ENCODE data around the gene DIDO1. TPM values are rescaled to one million over a fixed set of nuclear protein-coding genes. Genes with fewer than 3 reads are reported as not detected.
A peak's percentile ranks its signal among the peaks of the same experiment; 100 is the strongest.

Gene DIDO1
- total and polyA plus RNA-seq, 12 donors: 19.0 to 51.3 (median 37.3) TPM

GRCh38 chr20:62887152-62887859 is 39.0 kb downstream of the DIDO1 start:
- Histone ChIP-seq H3K4me1 (replicated peaks in 1 of 2) (peaks cover 10 to 14% of the 10 kb centered on the region in 2 donors), H3K27me3 (no peaks in the 10 kb centered on the region), H3K9me3 (replicated peaks in 1 of 3) (no peaks in the 10 kb centered on the region), H3K4me3 (no peak overlapping the region), H3K27ac (peak overlapping the region; percentile 36 to 91 (median 48)), H3K36me3 (replicated peaks in 1 of 2) (peaks cover 0 to 58% of the 10 kb centered on the region in 2 donors)
- 31 to 36% (median 34%) methylated on average over 7 to 13 of the region's 13 CpGs for WGBS, 4 donors
- peak; percentile 83 to 97 (median 95) for DNase-seq
- no peak for TF ChIP-seq POLR2A (IDR thresholded peaks at IDR 0.05)
- TF ChIP-seq, protein P1, sequence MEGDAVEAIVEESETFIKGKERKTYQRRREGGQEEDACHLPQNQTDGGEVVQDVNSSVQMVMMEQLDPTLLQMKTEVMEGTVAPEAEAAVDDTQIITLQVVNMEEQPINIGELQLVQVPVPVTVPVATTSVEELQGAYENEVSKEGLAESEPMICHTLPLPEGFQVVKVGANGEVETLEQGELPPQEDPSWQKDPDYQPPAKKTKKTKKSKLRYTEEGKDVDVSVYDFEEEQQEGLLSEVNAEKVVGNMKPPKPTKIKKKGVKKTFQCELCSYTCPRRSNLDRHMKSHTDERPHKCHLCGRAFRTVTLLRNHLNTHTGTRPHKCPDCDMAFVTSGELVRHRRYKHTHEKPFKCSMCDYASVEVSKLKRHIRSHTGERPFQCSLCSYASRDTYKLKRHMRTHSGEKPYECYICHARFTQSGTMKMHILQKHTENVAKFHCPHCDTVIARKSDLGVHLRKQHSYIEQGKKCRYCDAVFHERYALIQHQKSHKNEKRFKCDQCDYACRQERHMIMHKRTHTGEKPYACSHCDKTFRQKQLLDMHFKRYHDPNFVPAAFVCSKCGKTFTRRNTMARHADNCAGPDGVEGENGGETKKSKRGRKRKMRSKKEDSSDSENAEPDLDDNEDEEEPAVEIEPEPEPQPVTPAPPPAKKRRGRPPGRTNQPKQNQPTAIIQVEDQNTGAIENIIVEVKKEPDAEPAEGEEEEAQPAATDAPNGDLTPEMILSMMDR (IDR thresholded peaks at IDR 0.05): no peak
- intact Hi-C loops (cut with DNase I): no loop called here

DNA sequence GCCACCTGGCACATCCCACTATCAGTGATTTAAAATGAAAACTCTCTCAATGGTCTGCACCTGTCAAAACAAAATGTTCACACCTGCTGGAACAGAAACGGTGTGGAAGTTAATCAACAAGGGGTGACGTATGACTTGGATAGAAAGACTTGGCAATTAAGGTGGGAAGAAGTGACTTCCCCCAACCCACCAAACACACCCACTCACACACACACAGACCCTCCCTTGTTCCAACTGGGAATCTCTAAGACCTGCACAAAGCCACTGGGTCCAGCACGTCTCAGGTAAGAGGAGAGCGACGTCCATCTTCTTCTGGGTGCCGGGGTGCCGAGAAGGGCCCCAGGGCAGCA is 39.6 kb downstream of the DIDO1 start:
- Histone ChIP-seq H3K36me3 (replicated peaks in 1 of 2) (peaks cover 0 to 56% of the 10 kb centered on the region in 2 donors), H3K4me1 (replicated peaks in 1 of 2) (peaks cover 10 to 14% of the 10 kb centered on the region in 2 donors), H3K27me3 (no peaks in the 10 kb centered on the region), H3K27ac (peak overlapping the region in 3 of 5 donors; percentile 45 to 91 (median 80)), H3K9me3 (replicated peaks in 1 of 3) (no peaks in the 10 kb centered on the region), H3K4me3 (no peak overlapping the region)
- intact Hi-C loops (cut with DNase I): no loop called here
- WGBS, 4 donors: 74 to 84% (median 78%) methylated on average over 6 to 7 of the region's 7 CpGs
- no peak for DNase-seq
- no peak for TF ChIP-seq POLR2A (IDR thresholded peaks at IDR 0.05)
- TF ChIP-seq, protein P1 (IDR thresholded peaks at IDR 0.05): no peak

DNA sequence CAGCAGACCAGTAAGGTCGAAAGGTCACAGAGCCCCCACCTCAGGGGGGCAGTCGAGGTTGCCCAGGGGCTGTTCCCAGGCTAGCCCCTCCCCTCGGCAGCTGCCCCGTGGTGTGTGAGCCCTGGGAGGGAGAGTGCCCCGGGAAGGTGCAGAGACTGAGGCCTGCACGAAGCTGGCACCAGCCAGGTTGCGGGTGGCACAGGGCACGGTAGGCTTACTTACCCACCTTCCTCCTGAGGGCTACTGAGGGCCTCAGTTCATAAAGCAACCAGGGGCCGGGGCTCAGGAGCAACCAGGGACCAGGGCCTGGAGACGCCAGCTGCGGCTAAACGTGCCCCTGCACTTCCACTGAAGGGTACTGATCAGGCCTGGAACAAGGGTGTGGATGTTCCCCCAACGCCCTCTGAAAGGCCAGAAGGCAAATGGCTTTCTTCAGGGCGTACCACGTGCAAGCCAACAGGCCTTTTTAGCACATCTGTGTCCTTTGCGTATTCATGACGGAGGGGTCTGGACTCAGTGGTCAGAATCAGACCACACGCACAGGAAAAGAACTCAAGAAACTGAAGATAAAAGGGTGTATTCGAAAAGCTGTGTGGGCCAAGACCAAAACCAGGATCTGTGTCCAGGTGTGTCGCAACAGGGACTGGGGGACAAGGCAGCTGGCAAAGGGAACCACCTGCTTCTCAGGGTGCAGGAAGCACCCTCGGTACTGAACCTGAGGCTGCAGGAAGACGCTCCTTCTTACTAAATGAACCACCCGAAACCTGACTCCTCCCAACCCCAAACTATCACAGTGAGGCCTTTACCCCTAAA is 40.2 kb downstream of the DIDO1 start:
- Histone ChIP-seq H3K36me3 (replicated peaks in 1 of 2) (peaks cover 0 to 56% of the 10 kb centered on the region in 2 donors), H3K9me3 (replicated peaks in 1 of 3) (no peaks in the 10 kb centered on the region), H3K4me3 (no peak overlapping the region), H3K4me1 (replicated peaks in 1 of 2) (peaks cover 10 to 14% of the 10 kb centered on the region in 2 donors), H3K27ac (peak overlapping the region in 1 of 5 donors; percentile 80), H3K27me3 (no peaks in the 10 kb centered on the region)
- WGBS, 4 donors: 84 to 94% (median 89%) methylated on average over 15 to 23 of the region's 23 CpGs
- no peak for DNase-seq
- intact Hi-C loops (cut with DNase I): no loop called here
- no peak for TF ChIP-seq POLR2A (IDR thresholded peaks at IDR 0.05)
- TF ChIP-seq, protein P1 (IDR thresholded peaks at IDR 0.05): no peak
